GM12892 (cell line): ENCODE results near the gene METTL2B.

Experiments
- DNase-seq: peaks from one replicate; pipeline ENCODE4 v3.0.0; 2011; ENCODE audit not compliant: insufficient read length
- FAIRE-seq: peaks from 2 replicates; lab custom pipeline; 2011; peaks lifted over from hg19 to GRCh38; lab: Jason Lieb, UNC
- POLR2A ChIP-seq: IDR thresholded peaks from 2 replicates; pipeline ENCODE4 v1.6.1; 2011; ENCODE audit warnings: low read depth, low read length, control low read depth
- POLR2AphosphoS5 ChIP-seq: IDR thresholded peaks from 2 replicates; pipeline ENCODE4 v1.6.1; 2011; ENCODE audit warnings: low read depth, low read length, control low read depth
- TAF1 ChIP-seq: IDR thresholded peaks from 2 replicates; pipeline ENCODE4 v1.6.1; 2011; ENCODE audit warnings: low read depth, mild to moderate bottlenecking, control low read depth, low read length, borderline replicate concordance

The METTL2B gene

DNA sequence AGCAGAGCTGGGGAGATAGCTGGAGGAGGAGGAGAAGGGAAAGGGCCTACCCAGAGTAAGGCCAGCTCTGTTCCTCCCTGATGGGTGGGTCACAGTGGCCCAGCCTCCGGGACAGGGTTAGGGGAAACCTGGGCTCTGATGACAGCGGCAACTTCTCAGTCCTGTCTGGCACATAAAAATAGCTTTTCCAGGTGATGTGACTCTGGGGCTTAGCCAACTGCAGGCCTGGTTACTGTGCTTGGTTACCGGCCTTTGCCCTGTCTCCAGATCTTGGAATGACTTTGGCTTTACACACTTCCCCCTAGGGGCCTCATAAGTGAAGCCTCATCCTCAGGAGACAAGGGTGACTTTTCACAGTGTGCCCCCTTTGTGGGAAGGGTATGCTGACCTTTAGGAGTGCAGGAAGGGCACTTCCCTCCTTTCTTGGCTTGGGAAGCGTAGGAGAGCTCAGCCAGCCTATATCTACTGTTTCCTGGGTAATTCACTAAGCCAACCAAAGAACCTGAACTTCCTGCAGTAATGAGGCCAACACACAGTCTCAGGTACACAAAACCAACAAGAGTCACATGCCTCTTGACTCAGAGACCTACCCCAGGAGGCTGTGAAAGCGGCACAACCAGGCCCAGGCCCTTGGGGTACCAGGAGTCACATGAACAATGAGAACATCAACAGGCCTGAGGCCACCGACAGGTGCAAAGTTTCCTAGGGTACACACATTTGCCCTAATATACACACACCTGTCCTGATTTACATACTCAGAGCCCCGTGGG, 32.5 kb upstream of the METTL2B start:
- TF ChIP-seq TAF1 (no peak), POLR2AphosphoS5 (no peak), POLR2A (no peak)
- peak; percentile 62 for FAIRE-seq
- no peak for DNase-seq

GRCh38 chr7:128446306-128446705, 30.2 kb upstream of the METTL2B start:
- FAIRE-seq = no peak
- no peak for DNase-seq
- TF ChIP-seq TAF1 (no peak), POLR2A (no peak), POLR2AphosphoS5 (no peak)

- TF ChIP-seq TAF1 (no peak), POLR2A (no peak), POLR2AphosphoS5 (no peak)
- DNase-seq (no peak), FAIRE-seq (no peak)
These were observed 28.5 kb upstream of the METTL2B start for GRCh38 chr7:128447941-128448564.

DNA sequence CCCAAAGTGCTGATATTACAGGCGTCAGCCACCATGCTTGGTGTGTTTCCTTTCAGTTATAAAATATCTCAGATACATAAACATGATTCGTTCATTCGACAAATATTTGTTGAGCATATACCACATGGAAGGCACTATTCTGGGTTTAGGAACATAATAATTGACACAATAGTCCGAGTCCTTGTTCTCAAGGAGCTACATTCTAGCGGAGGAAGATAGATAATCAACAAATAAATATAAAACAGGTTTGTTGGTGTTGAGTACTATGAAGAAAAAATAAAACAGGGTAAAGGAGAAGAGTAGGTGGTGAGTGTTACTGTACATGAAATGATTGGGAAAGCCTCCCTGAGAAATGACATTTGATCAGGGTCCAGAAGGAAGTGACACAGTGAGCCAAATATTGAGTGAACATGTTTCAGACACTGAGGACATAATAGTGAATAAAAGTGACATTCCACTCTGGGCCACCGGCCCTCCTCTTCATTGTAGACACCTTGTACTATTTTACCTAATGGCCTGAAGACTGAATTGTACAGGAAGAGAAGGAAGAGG, 27.7 kb upstream of the METTL2B start:
- TF ChIP-seq TAF1 = no peak
- no peak for TF ChIP-seq POLR2AphosphoS5
- FAIRE-seq (no peak), DNase-seq (no peak)

GRCh38 chr7:128450409-128450808, 26.1 kb upstream of the METTL2B start:
- TF ChIP-seq POLR2A = no peak
- no peak for TF ChIP-seq POLR2AphosphoS5
- no peak for TF ChIP-seq TAF1
- DNase-seq (no peak), FAIRE-seq (no peak)

DNA sequence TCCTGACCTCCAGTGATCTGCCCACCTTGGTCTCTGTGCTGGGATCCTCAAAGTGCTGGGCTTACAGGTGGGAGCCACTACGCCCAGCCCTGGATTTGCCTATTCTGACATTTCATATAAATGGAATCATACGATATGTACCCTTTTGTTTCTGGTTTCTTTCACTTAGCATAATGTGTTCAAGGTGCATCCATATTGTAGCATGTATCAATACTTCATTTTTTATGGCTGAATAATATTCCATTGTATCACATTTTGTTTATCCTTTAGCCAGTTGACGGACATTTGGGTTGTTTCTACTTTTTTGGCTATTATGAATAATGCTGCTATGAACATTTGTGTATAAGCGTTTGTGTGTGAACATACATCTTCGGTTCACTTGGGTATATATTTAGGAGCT, 25.6 kb upstream of the METTL2B start:
- TF ChIP-seq POLR2AphosphoS5 (no peak), TAF1 (no peak), POLR2A (no peak)
- no peak for DNase-seq
- no peak for FAIRE-seq

DNA sequence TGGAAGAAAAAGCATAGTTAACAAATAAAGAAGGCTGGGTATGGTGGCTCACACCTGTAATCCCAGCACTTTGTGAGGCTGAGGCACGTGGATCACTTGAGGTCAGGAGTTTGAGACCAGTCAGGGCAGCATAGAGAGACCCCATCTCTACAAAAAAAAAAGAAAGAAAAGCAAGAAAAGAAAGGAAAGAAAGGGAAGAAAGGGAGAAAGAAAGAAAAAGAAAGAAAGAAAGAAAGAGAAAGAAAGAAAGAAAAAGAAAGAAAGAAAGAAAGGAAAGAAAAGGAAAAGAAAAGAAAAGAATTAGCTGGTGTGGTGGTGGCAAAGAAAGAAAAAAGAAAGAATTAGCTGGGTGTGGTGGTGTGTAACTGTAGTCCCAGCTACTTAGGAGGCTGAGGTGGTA, 24.0 kb upstream of the METTL2B start:
- DNase-seq (no peak), FAIRE-seq (no peak)
- TF ChIP-seq POLR2AphosphoS5 (no peak), POLR2A (no peak), TAF1 (no peak)

DNA sequence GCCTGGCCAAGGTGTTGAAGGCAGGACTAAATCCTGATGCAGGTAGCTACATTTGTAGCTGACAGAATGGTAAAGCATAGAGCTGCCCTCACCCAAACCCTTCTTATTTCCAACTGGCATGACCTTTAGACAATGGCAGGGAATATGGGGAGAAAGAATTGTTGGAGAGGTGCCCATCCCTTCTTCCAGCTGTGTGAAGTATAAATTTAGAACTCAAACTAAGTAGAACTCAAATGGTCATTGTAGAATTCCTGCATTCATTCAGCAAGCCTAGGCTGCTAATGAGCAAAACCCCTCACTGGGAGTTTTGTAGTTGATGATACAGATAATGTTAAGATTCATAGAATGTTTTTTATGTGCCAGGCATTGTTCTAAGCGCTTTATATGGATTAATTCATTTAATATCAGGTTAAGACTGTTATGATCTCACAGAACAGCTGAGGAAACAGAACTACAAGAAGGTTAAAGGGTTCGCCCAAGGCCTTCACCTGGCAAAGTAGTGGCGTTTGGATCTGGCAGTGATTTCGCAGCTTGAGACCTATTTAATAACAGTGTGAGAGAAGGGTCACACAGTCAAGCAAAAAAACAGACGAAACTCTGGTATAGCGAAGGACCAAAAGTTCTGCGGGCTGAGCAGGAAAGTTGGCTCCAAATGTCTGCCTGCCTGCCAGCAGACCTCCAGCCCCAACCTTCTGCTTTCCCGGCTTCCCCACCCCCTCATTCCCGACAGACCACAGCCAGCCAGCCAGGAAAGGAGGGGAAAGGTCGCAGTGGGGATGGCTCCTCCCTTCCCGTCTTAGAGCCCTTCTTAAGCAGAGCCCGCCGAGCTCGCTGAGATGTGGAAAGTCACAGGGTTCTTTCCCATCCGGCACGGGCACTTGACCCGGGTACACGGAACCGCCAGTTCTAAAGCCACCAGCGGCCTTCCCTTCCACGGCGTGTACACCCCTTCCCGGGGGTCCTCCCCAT, 22.4 kb upstream of the METTL2B start:
- DNase-seq (no peak), FAIRE-seq (no peak)
- TF ChIP-seq TAF1 (no peak), POLR2A (no peak)

- TF ChIP-seq TAF1 = no peak
- TF ChIP-seq POLR2AphosphoS5 = no peak
- DNase-seq (no peak), FAIRE-seq (no peak)
These were observed 21.6 kb upstream of the METTL2B start for GRCh38 chr7:128454808-128455542.

GRCh38 chr7:128455543-128456254, 20.8 kb upstream of the METTL2B start, which contains the start of gene HILPDA:
TSS of gene HILPDA (plus strand) at chr7:128455878. CDS start at chr7:128457269, 1,391 bp downstream.
- TF ChIP-seq TAF1 (0 out of 2 replicates have a peak, but pooled peaks have one; percentile 40), POLR2A (peak; percentile 87), POLR2AphosphoS5 (peak; percentile 77)
- DNase-seq = peak; percentile 89
- peak; percentile 97 for FAIRE-seq
